ENCODE data around the gene KIAA1217. TPM values are rescaled to one million over a fixed set of nuclear protein-coding genes. Genes with fewer than 3 reads are reported as not detected.
A peak's percentile ranks its signal among the peaks of the same experiment; 100 is the strongest.

Gene KIAA1217
- total and polyA plus RNA-seq, 12 donors, result 6.9 to 49.5 (median 38.4) TPM

GRCh38 chr10:24570658-24571426, 361.9 kb downstream of the KIAA1217 start:
- Histone ChIP-seq H3K27ac (no peak overlapping the region), H3K4me1 (peaks cover 0 to 5% (median 0%) of the 10 kb centered on the region in 9 donors), H3K4me3 (no peak overlapping the region), H3K9me3 (no peaks in the 10 kb centered on the region), H3K36me3 (no peaks in the 10 kb centered on the region), H3K27me3 (no peaks in the 10 kb centered on the region)
- DNase-seq (no peak), ATAC-seq (peak in 1 of 8 donors; percentile 20)
- 89 to 92% methylated on average over 9 of the region's 9 CpGs for WGBS, 2 donors
- no peak for TF ChIP-seq CTCF (IDR thresholded peaks at IDR 0.05)
- intact Hi-C loops (cut with DNase I), result no loop called here

DNA sequence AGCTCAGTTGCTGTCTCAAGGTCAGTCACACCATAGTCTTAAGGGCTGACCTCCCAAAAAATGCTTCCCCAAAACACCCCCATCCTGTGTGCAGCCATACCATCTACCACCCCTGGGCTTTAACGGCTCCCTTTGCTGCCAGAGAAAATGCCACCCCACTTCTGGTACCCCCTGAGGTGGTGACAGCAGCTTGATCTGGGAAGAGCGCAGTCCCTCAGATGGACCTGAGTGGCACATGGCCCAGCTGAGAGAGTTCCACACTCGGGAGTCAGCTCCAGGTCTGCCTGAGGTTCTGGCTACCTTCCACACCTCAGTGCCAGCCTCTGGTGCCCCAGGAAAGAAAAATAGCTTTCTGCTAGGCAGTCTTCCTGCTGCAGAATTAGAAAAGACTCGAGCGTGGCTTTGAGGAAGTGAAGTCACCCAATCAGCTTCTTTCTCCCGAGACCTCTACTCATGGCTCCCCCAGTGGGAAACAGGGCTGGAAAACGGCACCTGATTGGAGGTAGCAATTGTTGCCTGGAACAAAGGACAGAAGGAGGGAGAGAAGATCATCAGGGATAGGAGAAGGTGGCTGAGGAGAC, 363.0 kb downstream of the KIAA1217 start:
- 57 to 67% methylated on average over 7 of the region's 7 CpGs for WGBS, 2 donors
- TF ChIP-seq CTCF (IDR thresholded peaks at IDR 0.05), result no peak
- Histone ChIP-seq H3K27me3 (no peaks in the 10 kb centered on the region), H3K4me1 (peaks cover 0 to 5% (median 0%) of the 10 kb centered on the region in 9 donors), H3K27ac (no peak overlapping the region), H3K9me3 (no peaks in the 10 kb centered on the region), H3K4me3 (no peak overlapping the region), H3K36me3 (no peaks in the 10 kb centered on the region)
- intact Hi-C loops (cut with DNase I), result no loop called here
- peak in 1 of 8 donors; percentile 54 for ATAC-seq
- no peak for DNase-seq

- ATAC-seq, result peak in 1 of 8 donors; percentile 25
- WGBS, 2 donors, result 86 to 90% methylated on average over 9 of the region's 9 CpGs
- DNase-seq, result no peak
- no peaks in the 10 kb centered on the region for H3K9me3 ChIP-seq
- H3K27me3 ChIP-seq, result no peaks in the 10 kb centered on the region
- intact Hi-C loops (cut with DNase I), result no loop called here
- no peaks in the 10 kb centered on the region for H3K36me3 ChIP-seq
- no peak overlapping the region for H3K4me3 ChIP-seq
- peaks cover 0 to 5% (median 0%) of the 10 kb centered on the region in 9 donors for H3K4me1 ChIP-seq
- no peak for TF ChIP-seq CTCF (IDR thresholded peaks at IDR 0.05)
- H3K27ac ChIP-seq, result no peak overlapping the region
These were observed 365.2 kb downstream of the KIAA1217 start for GRCh38 chr10:24574161-24574560.

DNA sequence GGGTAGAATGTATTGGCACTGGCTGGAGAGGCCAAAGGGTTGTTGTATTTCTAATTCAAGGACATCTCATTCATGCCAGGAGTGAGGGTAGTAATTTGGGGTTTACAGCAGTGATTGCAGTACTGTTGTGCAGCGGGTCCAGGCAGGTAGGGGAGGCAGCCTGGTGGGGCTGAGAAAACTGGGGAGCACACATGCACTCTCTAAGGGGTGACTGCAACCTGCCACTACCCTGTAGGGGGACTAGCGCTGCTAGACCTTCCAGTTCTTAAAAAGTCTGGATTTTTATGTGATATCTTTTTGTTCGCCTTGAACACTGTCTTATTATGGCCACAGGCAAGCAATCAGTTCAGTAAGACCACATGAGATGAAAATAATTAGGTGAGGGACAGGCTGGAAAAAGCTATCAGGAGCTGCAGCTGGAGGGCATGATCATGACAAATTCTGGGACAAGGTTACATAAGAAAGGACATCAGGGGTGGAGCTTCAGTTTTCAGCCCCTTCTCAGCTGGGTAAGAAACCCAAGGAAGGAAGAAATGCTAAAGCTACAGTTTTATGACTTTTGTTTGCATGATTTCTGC, 365.7 kb downstream of the KIAA1217 start:
- Histone ChIP-seq H3K9me3 (no peaks in the 10 kb centered on the region), H3K4me1 (peaks cover 0 to 5% (median 0%) of the 10 kb centered on the region in 9 donors), H3K36me3 (no peaks in the 10 kb centered on the region), H3K27ac (no peak overlapping the region), H3K4me3 (no peak overlapping the region), H3K27me3 (no peaks in the 10 kb centered on the region)
- 88 to 89% methylated on average over 3 of the region's 3 CpGs for WGBS, 2 donors
- intact Hi-C loops (cut with DNase I), result no loop called here
- TF ChIP-seq CTCF (IDR thresholded peaks at IDR 0.05), result no peak
- no peak for DNase-seq
- ATAC-seq, result no peak

All from heart right ventricle (tissue), 16 donors.